Measurements from ENCODE around the gene OXTR. TPM values are rescaled to one million over a fixed set of nuclear protein-coding genes. Genes with fewer than 3 reads are reported as not detected.

Gene OXTR
- total RNA-seq (2021): 1.6 to 3.6 TPM (median 1.7 TPM) in 3 replicates
- percentile 43 among the genes with signal in this experiment for Bru-seq, nascent RNA
- long read RNA-seq, experiment 1, full-length matches to known transcripts: 6 of 12 reads
- long read RNA-seq, experiment 1, partial matches to known transcripts: 5 of 12 reads
- long read RNA-seq, experiment 1, other reads (novel, unspliced or antisense): 1 of 12 reads
- long read RNA-seq, experiment 2: 0 reads
- long read RNA-seq, experiment 3: 0 reads

- peaks cover 38% of the 10 kb centered on the region for H3K4me1 Mint-ChIP-seq
- ChIA-PET POLR2A (no interaction called here), CTCF (interaction anchor here (0.5 to 3.5 kb wide), 70 partner anchors 10 to 544 kb away, joined by 3 to 52 read pairs (median 4); partner anchors contain the start of gene LMCD1)
- H3K4me3 Mint-ChIP-seq: peak within 1 kb of the TSS; percentile 72
- H3K36me3 Mint-ChIP-seq: no peaks in the 10 kb centered on the region
- ATAC-seq (peak; percentile 91), DNase-seq (ENCODE audit: low spot score) (peak; percentile 88)
- 0 out of 2 replicates have a peak, but pooled peaks cover 3% of the 10 kb centered on the region for H3K9me3 Mint-ChIP-seq
- no peak within 1 kb of the TSS for H3K27ac Mint-ChIP-seq
- peaks cover 54% of the 10 kb centered on the region for H3K27me3 Mint-ChIP-seq (ENCODE audit: low read depth)
- no peak for TF ChIP-seq CREB1 (CRISPR knock-in tag; IDR thresholded peaks at IDR 0.05)
- TF ChIP-seq ZNF232 (CRISPR knock-in tag; IDR thresholded peaks at IDR 0.05): no peak
- TF ChIP-seq IRF2 (CRISPR knock-in tag; IDR thresholded peaks at IDR 0.05; ENCODE audit: borderline replicate concordance, low read depth): no peak
- TF ChIP-seq, protein P1, sequence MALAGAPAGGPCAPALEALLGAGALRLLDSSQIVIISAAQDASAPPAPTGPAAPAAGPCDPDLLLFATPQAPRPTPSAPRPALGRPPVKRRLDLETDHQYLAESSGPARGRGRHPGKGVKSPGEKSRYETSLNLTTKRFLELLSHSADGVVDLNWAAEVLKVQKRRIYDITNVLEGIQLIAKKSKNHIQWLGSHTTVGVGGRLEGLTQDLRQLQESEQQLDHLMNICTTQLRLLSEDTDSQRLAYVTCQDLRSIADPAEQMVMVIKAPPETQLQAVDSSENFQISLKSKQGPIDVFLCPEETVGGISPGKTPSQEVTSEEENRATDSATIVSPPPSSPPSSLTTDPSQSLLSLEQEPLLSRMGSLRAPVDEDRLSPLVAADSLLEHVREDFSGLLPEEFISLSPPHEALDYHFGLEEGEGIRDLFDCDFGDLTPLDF (CRISPR knock-in tag; IDR thresholded peaks at IDR 0.05): no peak
- TF ChIP-seq, protein P2, sequence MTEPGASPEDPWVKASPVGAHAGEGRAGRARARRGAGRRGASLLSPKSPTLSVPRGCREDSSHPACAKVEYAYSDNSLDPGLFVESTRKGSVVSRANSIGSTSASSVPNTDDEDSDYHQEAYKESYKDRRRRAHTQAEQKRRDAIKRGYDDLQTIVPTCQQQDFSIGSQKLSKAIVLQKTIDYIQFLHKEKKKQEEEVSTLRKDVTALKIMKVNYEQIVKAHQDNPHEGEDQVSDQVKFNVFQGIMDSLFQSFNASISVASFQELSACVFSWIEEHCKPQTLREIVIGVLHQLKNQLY (CRISPR knock-in tag; IDR thresholded peaks at IDR 0.05): no peak
- no peak for TF ChIP-seq ZNF671 (CRISPR knock-in tag; IDR thresholded peaks at IDR 0.05)
- no peak for TF ChIP-seq TP53 (CRISPR knock-in tag; IDR thresholded peaks at IDR 0.05)
- no peak for TF ChIP-seq JUN (CRISPR knock-in tag; IDR thresholded peaks at IDR 0.05)
- TF ChIP-seq PRRX2 (CRISPR knock-in tag; IDR thresholded peaks at IDR 0.05): no peak
- TF ChIP-seq NR2C2 (CRISPR knock-in tag; IDR thresholded peaks at IDR 0.05): no peak
- TF ChIP-seq, protein P3, sequence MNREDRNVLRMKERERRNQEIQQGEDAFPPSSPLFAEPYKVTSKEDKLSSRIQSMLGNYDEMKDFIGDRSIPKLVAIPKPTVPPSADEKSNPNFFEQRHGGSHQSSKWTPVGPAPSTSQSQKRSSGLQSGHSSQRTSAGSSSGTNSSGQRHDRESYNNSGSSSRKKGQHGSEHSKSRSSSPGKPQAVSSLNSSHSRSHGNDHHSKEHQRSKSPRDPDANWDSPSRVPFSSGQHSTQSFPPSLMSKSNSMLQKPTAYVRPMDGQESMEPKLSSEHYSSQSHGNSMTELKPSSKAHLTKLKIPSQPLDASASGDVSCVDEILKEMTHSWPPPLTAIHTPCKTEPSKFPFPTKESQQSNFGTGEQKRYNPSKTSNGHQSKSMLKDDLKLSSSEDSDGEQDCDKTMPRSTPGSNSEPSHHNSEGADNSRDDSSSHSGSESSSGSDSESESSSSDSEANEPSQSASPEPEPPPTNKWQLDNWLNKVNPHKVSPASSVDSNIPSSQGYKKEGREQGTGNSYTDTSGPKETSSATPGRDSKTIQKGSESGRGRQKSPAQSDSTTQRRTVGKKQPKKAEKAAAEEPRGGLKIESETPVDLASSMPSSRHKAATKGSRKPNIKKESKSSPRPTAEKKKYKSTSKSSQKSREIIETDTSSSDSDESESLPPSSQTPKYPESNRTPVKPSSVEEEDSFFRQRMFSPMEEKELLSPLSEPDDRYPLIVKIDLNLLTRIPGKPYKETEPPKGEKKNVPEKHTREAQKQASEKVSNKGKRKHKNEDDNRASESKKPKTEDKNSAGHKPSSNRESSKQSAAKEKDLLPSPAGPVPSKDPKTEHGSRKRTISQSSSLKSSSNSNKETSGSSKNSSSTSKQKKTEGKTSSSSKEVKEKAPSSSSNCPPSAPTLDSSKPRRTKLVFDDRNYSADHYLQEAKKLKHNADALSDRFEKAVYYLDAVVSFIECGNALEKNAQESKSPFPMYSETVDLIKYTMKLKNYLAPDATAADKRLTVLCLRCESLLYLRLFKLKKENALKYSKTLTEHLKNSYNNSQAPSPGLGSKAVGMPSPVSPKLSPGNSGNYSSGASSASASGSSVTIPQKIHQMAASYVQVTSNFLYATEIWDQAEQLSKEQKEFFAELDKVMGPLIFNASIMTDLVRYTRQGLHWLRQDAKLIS (CRISPR knock-in tag; IDR thresholded peaks at IDR 0.05; ENCODE audit: borderline replicate concordance): no peak
- 0 out of 2 replicates have a peak, but pooled peaks have one; percentile 39 for TF ChIP-seq NR3C1 (CRISPR knock-in tag; conservative IDR thresholded peaks at IDR 0.05; ENCODE audit: low read depth)
- TF ChIP-seq, protein P4, sequence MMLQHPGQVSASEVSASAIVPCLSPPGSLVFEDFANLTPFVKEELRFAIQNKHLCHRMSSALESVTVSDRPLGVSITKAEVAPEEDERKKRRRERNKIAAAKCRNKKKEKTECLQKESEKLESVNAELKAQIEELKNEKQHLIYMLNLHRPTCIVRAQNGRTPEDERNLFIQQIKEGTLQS (CRISPR knock-in tag; conservative IDR thresholded peaks at IDR 0.05): no peak
- TF ChIP-seq, protein P5, sequence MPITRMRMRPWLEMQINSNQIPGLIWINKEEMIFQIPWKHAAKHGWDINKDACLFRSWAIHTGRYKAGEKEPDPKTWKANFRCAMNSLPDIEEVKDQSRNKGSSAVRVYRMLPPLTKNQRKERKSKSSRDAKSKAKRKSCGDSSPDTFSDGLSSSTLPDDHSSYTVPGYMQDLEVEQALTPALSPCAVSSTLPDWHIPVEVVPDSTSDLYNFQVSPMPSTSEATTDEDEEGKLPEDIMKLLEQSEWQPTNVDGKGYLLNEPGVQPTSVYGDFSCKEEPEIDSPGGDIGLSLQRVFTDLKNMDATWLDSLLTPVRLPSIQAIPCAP (CRISPR knock-in tag; IDR thresholded peaks at IDR 0.05): no peak
- no peak for TF ChIP-seq MYBL2 (CRISPR knock-in tag; IDR thresholded peaks at IDR 0.05)
- TF ChIP-seq, protein P6, sequence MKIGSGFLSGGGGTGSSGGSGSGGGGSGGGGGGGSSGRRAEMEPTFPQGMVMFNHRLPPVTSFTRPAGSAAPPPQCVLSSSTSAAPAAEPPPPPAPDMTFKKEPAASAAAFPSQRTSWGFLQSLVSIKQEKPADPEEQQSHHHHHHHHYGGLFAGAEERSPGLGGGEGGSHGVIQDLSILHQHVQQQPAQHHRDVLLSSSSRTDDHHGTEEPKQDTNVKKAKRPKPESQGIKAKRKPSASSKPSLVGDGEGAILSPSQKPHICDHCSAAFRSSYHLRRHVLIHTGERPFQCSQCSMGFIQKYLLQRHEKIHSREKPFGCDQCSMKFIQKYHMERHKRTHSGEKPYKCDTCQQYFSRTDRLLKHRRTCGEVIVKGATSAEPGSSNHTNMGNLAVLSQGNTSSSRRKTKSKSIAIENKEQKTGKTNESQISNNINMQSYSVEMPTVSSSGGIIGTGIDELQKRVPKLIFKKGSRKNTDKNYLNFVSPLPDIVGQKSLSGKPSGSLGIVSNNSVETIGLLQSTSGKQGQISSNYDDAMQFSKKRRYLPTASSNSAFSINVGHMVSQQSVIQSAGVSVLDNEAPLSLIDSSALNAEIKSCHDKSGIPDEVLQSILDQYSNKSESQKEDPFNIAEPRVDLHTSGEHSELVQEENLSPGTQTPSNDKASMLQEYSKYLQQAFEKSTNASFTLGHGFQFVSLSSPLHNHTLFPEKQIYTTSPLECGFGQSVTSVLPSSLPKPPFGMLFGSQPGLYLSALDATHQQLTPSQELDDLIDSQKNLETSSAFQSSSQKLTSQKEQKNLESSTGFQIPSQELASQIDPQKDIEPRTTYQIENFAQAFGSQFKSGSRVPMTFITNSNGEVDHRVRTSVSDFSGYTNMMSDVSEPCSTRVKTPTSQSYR (CRISPR knock-in tag; IDR thresholded peaks at IDR 0.05): no peak
- peak; percentile 96 for TF ChIP-seq HMGXB4 (CRISPR knock-in tag; IDR thresholded peaks at IDR 0.05)
- TF ChIP-seq ZNF396 (CRISPR knock-in tag; IDR thresholded peaks at IDR 0.05; ENCODE audit: borderline replicate concordance): no peak
- TF ChIP-seq USF1 (CRISPR knock-in tag; IDR thresholded peaks at IDR 0.05): no peak
- TF ChIP-seq, protein P7, sequence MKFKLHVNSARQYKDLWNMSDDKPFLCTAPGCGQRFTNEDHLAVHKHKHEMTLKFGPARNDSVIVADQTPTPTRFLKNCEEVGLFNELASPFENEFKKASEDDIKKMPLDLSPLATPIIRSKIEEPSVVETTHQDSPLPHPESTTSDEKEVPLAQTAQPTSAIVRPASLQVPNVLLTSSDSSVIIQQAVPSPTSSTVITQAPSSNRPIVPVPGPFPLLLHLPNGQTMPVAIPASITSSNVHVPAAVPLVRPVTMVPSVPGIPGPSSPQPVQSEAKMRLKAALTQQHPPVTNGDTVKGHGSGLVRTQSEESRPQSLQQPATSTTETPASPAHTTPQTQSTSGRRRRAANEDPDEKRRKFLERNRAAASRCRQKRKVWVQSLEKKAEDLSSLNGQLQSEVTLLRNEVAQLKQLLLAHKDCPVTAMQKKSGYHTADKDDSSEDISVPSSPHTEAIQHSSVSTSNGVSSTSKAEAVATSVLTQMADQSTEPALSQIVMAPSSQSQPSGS (CRISPR knock-in tag; IDR thresholded peaks at IDR 0.05; ENCODE audit: borderline replicate concordance, low read depth): no peak
- TF ChIP-seq SOX15 (CRISPR knock-in tag; IDR thresholded peaks at IDR 0.05): no peak
- TF ChIP-seq JAZF1 (CRISPR knock-in tag; IDR thresholded peaks at IDR 0.05): no peak
These were observed at the start of gene OXTR for GRCh38 chr3:8769088-8769822. Gene OXTR, minus strand, starts transcription at chr3:8769613. Its CDS starts 1,426 bp downstream, at chr3:8768187.
